GM10248 (cell line): ENCODE data around the gene UCHL1.
"Not testable (repeated sequence)": the region's sequence is repeated elsewhere in the genome, so short reads cannot be mapped to it uniquely, and the experiment has no call there.

Source experiments
- CTCF ChIA-PET: fragments of 300-600 bp; sonication (Branson Sonifier 250); formaldehyde crosslinking; extraction: SDS; loops from one replicate; lab custom pipeline; 2021; ENCODE audit warnings: antibody characterized with exemption; lab: Yijun Ruan, JAX
- POLR2A ChIA-PET: fragments of 350-650 bp; sonication (Branson Sonifier 250); formaldehyde crosslinking; extraction: SDS; loops from one replicate; lab custom pipeline; 2020; ENCODE audit warnings: antibody characterized with exemption; lab: Yijun Ruan, JAX
- DNase-seq: peaks from one replicate; pipeline ENCODE4 v3.0.0; 2012; ENCODE audit errors: extremely low spot score
- CTCF ChIP-seq: IDR thresholded peaks from 2 replicates; pipeline ENCODE4 v1.5.1; 2012; ENCODE audit warnings: mild to moderate bottlenecking, low read depth; ENCODE audit errors: extremely low read depth, missing control alignments, control extremely low read depth

The UCHL1 gene

GRCh38 chr4:41264212-41264611, 7.5 kb downstream of the UCHL1 start:
- no peak for TF ChIP-seq CTCF
- CTCF ChIA-PET, result interaction anchor here (1.4 kb wide), 1 partner anchor 624 kb away, joined by 3 read pairs; no protein-coding TSS in a partner anchor
- POLR2A ChIA-PET, result no interaction called here
- no peak for DNase-seq

GRCh38 chr4:41267997-41268396, 11.3 kb downstream of the UCHL1 start:
- no peak for TF ChIP-seq CTCF
- ChIA-PET CTCF (interaction anchor here (0.8 to 3.8 kb wide), 2 partner anchors 8 to 13 kb away, joined by 3 to 12 read pairs; no protein-coding TSS in a partner anchor), POLR2A (no interaction called here)
- no peak for DNase-seq

- no peak for DNase-seq
- TF ChIP-seq CTCF, result no peak
- CTCF ChIA-PET, result interaction anchor here (0.8 to 3.8 kb wide), 2 partner anchors 9 to 12 kb away, joined by 3 to 12 read pairs; no protein-coding TSS in a partner anchor
- POLR2A ChIA-PET, result no interaction called here
Measured at GRCh38 chr4:41268721-41269517, 12.2 kb downstream of the UCHL1 start.

GRCh38 chr4:41269682-41270081, 13.0 kb downstream of the UCHL1 start:
- no peak for DNase-seq
- TF ChIP-seq CTCF, result no peak
- ChIA-PET CTCF (interaction anchor here (3.8 kb wide), 1 partner anchor 11 kb away, joined by 12 read pairs; no protein-coding TSS in a partner anchor), POLR2A (no interaction called here)

GRCh38 chr4:41275931-41276330, 19.2 kb downstream of the UCHL1 start:
- DNase-seq, POLR2A ChIA-PET: not testable (repeated sequence)
- CTCF ChIA-PET, result interaction anchor here (1.4 kb wide), 1 partner anchor 16 kb away, joined by 3 read pairs; no protein-coding TSS in a partner anchor

- no peak for TF ChIP-seq CTCF
- CTCF ChIA-PET, result interaction anchor here (0.9 to 6.1 kb wide), 13 partner anchors 10 to 1240 kb away, joined by 3 to 82 read pairs (median 6); no protein-coding TSS in a partner anchor
- POLR2A ChIA-PET, result no interaction called here
- DNase-seq, result no peak
Measured at GRCh38 chr4:41280010-41280409, 23.3 kb downstream of the UCHL1 start.
